ENCODE results near the gene SLC2A13.

GRCh38 chr12:40146800-40147797, 41.2 kb upstream of the SLC2A13 start:
- TF ChIP-seq ZSCAN30 (tag by site-specific recombination; IDR thresholded peaks at IDR 0.05) = no peak
- TF ChIP-seq ZNF776 (tag by site-specific recombination; IDR thresholded peaks at IDR 0.05; ENCODE audit: borderline replicate concordance) = no peak
- TF ChIP-seq REST (tag by site-specific recombination; IDR thresholded peaks at IDR 0.05) = no peak
- no peak for TF ChIP-seq TCF7L2 (IDR thresholded peaks at IDR 0.05; ENCODE audit: borderline replicate concordance, low read depth, low read length)
- no peak for TF ChIP-seq MEIS1 (CRISPR knock-in tag; IDR thresholded peaks at IDR 0.05; ENCODE audit: borderline replicate concordance)
- TF ChIP-seq ZNF658 (tag by site-specific recombination; IDR thresholded peaks at IDR 0.05) = no peak
- TF ChIP-seq, protein P1, sequence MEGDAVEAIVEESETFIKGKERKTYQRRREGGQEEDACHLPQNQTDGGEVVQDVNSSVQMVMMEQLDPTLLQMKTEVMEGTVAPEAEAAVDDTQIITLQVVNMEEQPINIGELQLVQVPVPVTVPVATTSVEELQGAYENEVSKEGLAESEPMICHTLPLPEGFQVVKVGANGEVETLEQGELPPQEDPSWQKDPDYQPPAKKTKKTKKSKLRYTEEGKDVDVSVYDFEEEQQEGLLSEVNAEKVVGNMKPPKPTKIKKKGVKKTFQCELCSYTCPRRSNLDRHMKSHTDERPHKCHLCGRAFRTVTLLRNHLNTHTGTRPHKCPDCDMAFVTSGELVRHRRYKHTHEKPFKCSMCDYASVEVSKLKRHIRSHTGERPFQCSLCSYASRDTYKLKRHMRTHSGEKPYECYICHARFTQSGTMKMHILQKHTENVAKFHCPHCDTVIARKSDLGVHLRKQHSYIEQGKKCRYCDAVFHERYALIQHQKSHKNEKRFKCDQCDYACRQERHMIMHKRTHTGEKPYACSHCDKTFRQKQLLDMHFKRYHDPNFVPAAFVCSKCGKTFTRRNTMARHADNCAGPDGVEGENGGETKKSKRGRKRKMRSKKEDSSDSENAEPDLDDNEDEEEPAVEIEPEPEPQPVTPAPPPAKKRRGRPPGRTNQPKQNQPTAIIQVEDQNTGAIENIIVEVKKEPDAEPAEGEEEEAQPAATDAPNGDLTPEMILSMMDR (tag by site-specific recombination; IDR thresholded peaks at IDR 0.05) = no peak
- TF ChIP-seq ZNF785 (tag by site-specific recombination; IDR thresholded peaks at IDR 0.05) = no peak
- no peak for TF ChIP-seq ZNF518A (tag by site-specific recombination; conservative IDR thresholded peaks at IDR 0.05; ENCODE audit: low read depth)
- no peak for TF ChIP-seq PBX3 (CRISPR knock-in tag; IDR thresholded peaks at IDR 0.05)
- TF ChIP-seq ZNF670 (tag by site-specific recombination; IDR thresholded peaks at IDR 0.05; ENCODE audit: low read depth) = no peak

All from HEK293 (cell line).